Peyer's patch (tissue), 4 donors: ENCODE data around the gene COL20A1. TPM values are rescaled to one million over a fixed set of nuclear protein-coding genes. Genes with fewer than 3 reads are reported as not detected.

ENCODE experiments used
- DNase-seq, 3 donors: peaks; one replicate each; pipeline ENCODE4 v3.0.0-alpha.2; 2017 to 2019
- H3K27ac ChIP-seq, 4 donors: fragments of 200-600 bp; sonication (generic); one replicate each; pipeline ENCODE4 v1.5.1; 2016 to 2019
- H3K27me3 ChIP-seq, 2 donors: fragments of 200-600 bp; sonication (generic); one replicate each; pipeline ENCODE4 v1.5.1; 2019
- H3K36me3 ChIP-seq, 3 donors: fragments of 200-600 bp; sonication (generic); one replicate each; pipeline ENCODE4 v1.5.1; 2016 to 2019
- H3K4me1 ChIP-seq, 4 donors: fragments of 200-600 bp; sonication (generic); one replicate each; pipeline ENCODE4 v1.5.1; 2016 to 2019
- H3K4me3 ChIP-seq, 4 donors: fragments of 200-600 bp; sonication (generic); 1 replicate in 3 of 4; 2 replicates in 1 of 4; pipeline ENCODE4 v1.5.1; 2016 to 2019; ENCODE audit warnings: mild to moderate bottlenecking in 1 of 4
- H3K9me3 ChIP-seq, 4 donors: fragments of 200-600 bp; sonication (generic); one replicate each; pipeline ENCODE4 v1.5.1; 2016 to 2019; ENCODE audit warnings: mild to moderate bottlenecking in 1 of 4
- POLR2A ChIP-seq, 2 donors: fragments of 450-650 bp; IDR thresholded peaks; one replicate each; pipeline ENCODE4 v1.5.1; 2017; ENCODE audit warnings: antibody characterized with exemption in 2 of 2, mild to moderate bottlenecking in 2 of 2, moderate library complexity in 2 of 2
- total RNA-seq, 4 donors: library from RNA; depleted of rRNA; stranded (reverse); fragments of >200 nt; gene quantifications; one replicate each; pipeline ENCODE4 v1.1.0, GENCODE V29; 2016
- TF ChIP-seq, protein P1 (sequence below), 6 experiments: fragments of 450-650 bp in 4 of 6; fragments of 200-600 bp in 2 of 6; sonication (generic) in 1 of 6; IDR thresholded peaks; one replicate each; pipeline ENCODE4 v1.5.1; 2017 to 2019; ENCODE audit warnings: antibody characterized with exemption in 6 of 6, mild to moderate bottlenecking in 3 of 6, moderate library complexity in 1 of 6

COL20A1 gene
- total RNA-seq, 4 donors from 2014 or later: not detected

DNA sequence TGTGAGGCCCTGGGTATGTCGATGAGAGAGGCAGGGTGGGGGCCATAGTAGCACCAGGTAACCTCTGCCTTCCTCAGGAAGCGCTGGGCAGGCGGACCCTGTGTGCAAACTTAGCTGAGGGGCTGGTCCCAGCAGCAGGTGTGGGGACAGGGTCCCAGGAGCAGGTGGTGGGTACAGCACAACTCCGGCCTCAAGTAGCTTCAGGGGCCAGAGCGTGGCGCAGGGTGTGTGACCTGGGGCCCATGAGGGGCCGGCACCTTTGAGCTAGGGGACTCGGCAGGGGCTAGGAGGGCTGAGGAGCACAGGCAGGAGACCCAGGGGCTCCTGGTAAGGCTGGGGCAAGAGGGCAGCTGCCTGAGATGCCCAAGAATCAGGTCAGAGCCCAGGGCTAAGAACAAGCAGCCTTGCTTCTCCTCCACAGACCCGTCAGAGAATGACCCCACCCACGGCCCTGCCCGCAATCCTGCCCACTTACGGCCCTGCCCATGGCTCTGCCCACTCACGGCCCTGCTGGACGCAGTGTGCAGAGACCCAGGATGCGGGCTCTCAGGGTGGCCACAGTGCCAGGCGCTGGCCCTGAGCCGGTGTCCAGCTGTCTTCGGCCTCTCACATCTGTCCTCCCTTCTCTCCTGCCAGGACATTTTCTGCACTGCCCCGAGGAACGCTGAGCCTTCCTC, 37.2 kb downstream of the COL20A1 start:
- DNase-seq: no peak
- peaks cover 0 to 18% (median 0%) of the 10 kb centered on the region in 4 donors for H3K9me3 ChIP-seq
- H3K27ac ChIP-seq: no peak overlapping the region
- H3K4me1 ChIP-seq: no peaks in the 10 kb centered on the region
- TF ChIP-seq, protein P1, sequence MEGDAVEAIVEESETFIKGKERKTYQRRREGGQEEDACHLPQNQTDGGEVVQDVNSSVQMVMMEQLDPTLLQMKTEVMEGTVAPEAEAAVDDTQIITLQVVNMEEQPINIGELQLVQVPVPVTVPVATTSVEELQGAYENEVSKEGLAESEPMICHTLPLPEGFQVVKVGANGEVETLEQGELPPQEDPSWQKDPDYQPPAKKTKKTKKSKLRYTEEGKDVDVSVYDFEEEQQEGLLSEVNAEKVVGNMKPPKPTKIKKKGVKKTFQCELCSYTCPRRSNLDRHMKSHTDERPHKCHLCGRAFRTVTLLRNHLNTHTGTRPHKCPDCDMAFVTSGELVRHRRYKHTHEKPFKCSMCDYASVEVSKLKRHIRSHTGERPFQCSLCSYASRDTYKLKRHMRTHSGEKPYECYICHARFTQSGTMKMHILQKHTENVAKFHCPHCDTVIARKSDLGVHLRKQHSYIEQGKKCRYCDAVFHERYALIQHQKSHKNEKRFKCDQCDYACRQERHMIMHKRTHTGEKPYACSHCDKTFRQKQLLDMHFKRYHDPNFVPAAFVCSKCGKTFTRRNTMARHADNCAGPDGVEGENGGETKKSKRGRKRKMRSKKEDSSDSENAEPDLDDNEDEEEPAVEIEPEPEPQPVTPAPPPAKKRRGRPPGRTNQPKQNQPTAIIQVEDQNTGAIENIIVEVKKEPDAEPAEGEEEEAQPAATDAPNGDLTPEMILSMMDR (IDR thresholded peaks at IDR 0.05): no peak
- TF ChIP-seq POLR2A (IDR thresholded peaks at IDR 0.05): no peak
- no peak overlapping the region for H3K4me3 ChIP-seq
- H3K27me3 ChIP-seq: no peaks in the 10 kb centered on the region
- H3K36me3 ChIP-seq: no peaks in the 10 kb centered on the region

- no peak overlapping the region for H3K27ac ChIP-seq
- TF ChIP-seq POLR2A (IDR thresholded peaks at IDR 0.05): no peak
- TF ChIP-seq, protein P1 (IDR thresholded peaks at IDR 0.05): no peak
- no peaks in the 10 kb centered on the region for H3K27me3 ChIP-seq
- no peaks in the 10 kb centered on the region for H3K36me3 ChIP-seq
- no peaks in the 10 kb centered on the region for H3K4me1 ChIP-seq
- no peak for DNase-seq
- H3K4me3 ChIP-seq: no peak overlapping the region
- peaks cover 0 to 15% (median 0%) of the 10 kb centered on the region in 4 donors for H3K9me3 ChIP-seq
Observed at GRCh38 chr20:63330940-63331339, 38.0 kb downstream of the COL20A1 start.

DNA sequence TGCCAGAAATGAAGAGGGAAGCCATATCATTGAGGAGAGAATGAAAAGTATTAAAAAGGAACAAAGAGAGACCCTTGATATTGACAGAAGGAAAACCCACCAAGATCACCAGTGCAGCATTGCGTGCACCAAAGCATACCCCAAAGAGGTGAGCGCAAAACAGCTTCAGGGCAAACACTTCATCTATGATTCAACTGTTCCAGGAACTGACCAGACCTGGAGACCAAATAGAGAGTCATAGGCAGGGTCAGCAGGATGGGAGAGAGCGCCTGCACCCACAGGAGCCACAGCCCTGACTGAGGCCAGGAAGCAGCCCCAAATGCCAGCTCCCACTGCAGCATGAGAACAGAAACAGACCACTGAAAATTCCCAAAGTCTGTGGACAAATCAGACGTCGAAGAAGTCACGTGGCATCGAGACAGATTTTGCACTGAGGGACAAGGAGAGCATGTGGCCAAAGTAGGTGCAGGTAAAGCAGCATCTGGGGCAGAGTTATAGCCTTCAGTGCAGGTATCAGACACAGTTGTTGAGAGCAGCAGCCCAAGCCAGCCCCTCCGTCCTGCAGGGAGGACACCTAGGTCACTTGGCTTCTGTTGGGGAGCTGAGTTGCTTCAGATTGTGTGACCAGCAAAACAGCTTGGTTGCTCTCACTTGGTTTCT, 38.9 kb downstream of the COL20A1 start:
- Histone ChIP-seq H3K27ac (no peak overlapping the region), H3K27me3 (no peaks in the 10 kb centered on the region), H3K4me3 (no peak overlapping the region), H3K4me1 (no peaks in the 10 kb centered on the region), H3K36me3 (no peaks in the 10 kb centered on the region), H3K9me3 (peaks cover 0 to 9% (median 0%) of the 10 kb centered on the region in 4 donors)
- TF ChIP-seq, protein P1 (IDR thresholded peaks at IDR 0.05): no peak
- TF ChIP-seq POLR2A (IDR thresholded peaks at IDR 0.05): no peak
- DNase-seq: no peak

- H3K27me3 ChIP-seq: no peaks in the 10 kb centered on the region
Observed at GRCh38 chr20:63332488-63333240, 39.7 kb downstream of the COL20A1 start.

DNA sequence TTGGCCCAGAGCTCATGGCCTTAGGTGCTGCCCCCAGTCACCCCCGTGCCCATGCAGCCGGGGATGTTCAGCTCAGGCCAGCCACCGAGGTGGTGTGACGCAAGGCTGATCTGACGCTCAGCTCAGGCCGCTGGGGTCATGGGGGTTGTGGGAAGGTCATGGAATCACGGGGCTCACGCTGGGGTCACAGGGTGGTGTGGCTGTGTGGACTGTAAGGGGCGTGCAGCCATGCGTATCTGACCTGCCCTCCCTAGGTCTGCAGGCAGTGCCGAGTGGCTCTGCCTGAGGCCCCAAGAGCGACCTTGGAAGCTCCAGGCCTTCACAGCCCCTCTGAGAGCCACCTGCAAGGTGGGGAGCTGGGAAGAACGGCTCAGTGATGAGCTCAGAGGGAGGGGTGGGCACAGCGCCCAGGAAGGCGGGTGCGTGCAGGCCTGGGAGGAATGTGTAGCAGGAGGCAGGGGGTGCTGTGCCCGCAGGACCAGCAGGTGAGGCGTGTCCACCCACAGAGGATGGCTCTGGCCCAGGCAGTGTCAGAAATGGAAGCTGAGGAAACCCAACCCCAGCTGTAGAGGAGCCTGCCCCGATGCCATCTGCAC, 40.4 kb downstream of the COL20A1 start:
- H3K27ac ChIP-seq: no peak overlapping the region
- H3K4me1 ChIP-seq: no peaks in the 10 kb centered on the region
- no peaks in the 10 kb centered on the region for H3K27me3 ChIP-seq
- no peak for TF ChIP-seq POLR2A (IDR thresholded peaks at IDR 0.05)
- TF ChIP-seq, protein P1 (IDR thresholded peaks at IDR 0.05): no peak
- H3K9me3 ChIP-seq: peaks cover 0 to 5% (median 0%) of the 10 kb centered on the region in 4 donors
- no peaks in the 10 kb centered on the region for H3K36me3 ChIP-seq
- no peak for DNase-seq
- H3K4me3 ChIP-seq: no peak overlapping the region

More at GRCh38 chr20:63332488-63333240, 39.7 kb downstream of the COL20A1 start:
- no peak overlapping the region for H3K4me3 ChIP-seq
- H3K36me3 ChIP-seq: no peaks in the 10 kb centered on the region
- H3K27ac ChIP-seq: no peak overlapping the region
- DNase-seq: no peak
- peaks cover 0 to 5% (median 0%) of the 10 kb centered on the region in 4 donors for H3K9me3 ChIP-seq
- no peak for TF ChIP-seq POLR2A (IDR thresholded peaks at IDR 0.05)
- TF ChIP-seq, protein P1 (IDR thresholded peaks at IDR 0.05): no peak
- H3K4me1 ChIP-seq: no peaks in the 10 kb centered on the region
